Activated CD8-positive, alpha-beta T cell treated with anti-CD3 and anti-CD28 coated beads for 36 hours (primary cell): ENCODE results near the gene PDLIM3. TPM values are rescaled to one million over a fixed set of nuclear protein-coding genes. Genes with fewer than 3 reads are reported as not detected.

Source experiments
- ATAC-seq: fragments of 200-7000 bp; cut with Tn5 transposase; one replicate; pipeline ENCODE4 v1.10.0; 2021; ENCODE audit warnings: mild to moderate bottlenecking, moderate library complexity
- CTCF ChIA-PET: fragments of 350-600 bp; sonication (Branson Sonifier 250); formaldehyde crosslinking; loops from one replicate; lab custom pipeline; 2021; ENCODE audit warnings: antibody characterized with exemption; lab: Charles Lee
- POLR2A ChIA-PET: fragments of 350-600 bp; sonication (Branson Sonifier 250); formaldehyde crosslinking; loops from one replicate; lab custom pipeline; 2021; ENCODE audit warnings: antibody characterized with exemption; lab: Charles Lee
- DNase-seq: peaks from one replicate; pipeline ENCODE4 v3.0.0-alpha.2; 2020
- H3K27ac Mint-ChIP-seq: one replicate; pipeline ENCODE4 v1.8.0; 2021; ENCODE audit warnings: mild to moderate bottlenecking, mixed read lengths
- H3K27me3 Mint-ChIP-seq: one replicate; pipeline ENCODE4 v1.8.0; 2021; ENCODE audit warnings: mixed read lengths
- H3K36me3 Mint-ChIP-seq: one replicate; pipeline ENCODE4 v1.8.0; 2021; ENCODE audit warnings: low read depth, mixed read lengths
- H3K4me1 Mint-ChIP-seq: one replicate; pipeline ENCODE4 v1.8.0; 2021; ENCODE audit warnings: low read depth, mixed read lengths
- H3K4me3 Mint-ChIP-seq: one replicate; pipeline ENCODE4 v1.8.0; 2021; ENCODE audit warnings: mild to moderate bottlenecking, moderate library complexity, mixed read lengths
- H3K9me3 Mint-ChIP-seq: one replicate; pipeline ENCODE4 v1.8.0; 2021; ENCODE audit warnings: mixed read lengths
- CTCF ChIP-seq: fragments of 200-600 bp; IDR thresholded peaks from one replicate; pipeline ENCODE4 v1.8.0; 2022; ENCODE audit warnings: antibody characterized with exemption, mild to moderate bottlenecking
- intact Hi-C: fragments of 100-400 bp; cut with micrococcal nuclease; formaldehyde crosslinking; loops from one replicate; pipeline ENCODE4 v1.10.0; 2022
- total RNA-seq, 2 experiments: library from RNA; stranded (reverse); gene quantifications; one replicate each; pipeline ENCODE4 v1.2.3, GENCODE V29; 2021

Gene PDLIM3
- total RNA-seq, 2 experiments from 2014 or later: not detected

- peak; percentile 47 for DNase-seq
- no peak overlapping the region for H3K27ac Mint-ChIP-seq
- ATAC-seq: no peak
- peak overlapping the region; percentile 70 for H3K4me3 Mint-ChIP-seq
- no peaks in the 10 kb centered on the region for H3K9me3 Mint-ChIP-seq
- H3K36me3 Mint-ChIP-seq: no peaks in the 10 kb centered on the region
- intact Hi-C loops: loop anchor here (5.0 kb wide), 1 partner anchor 127 kb away; no protein-coding TSS in a partner anchor
- CTCF ChIA-PET: no interaction called here
- no peak for TF ChIP-seq CTCF
- H3K27me3 Mint-ChIP-seq: peaks cover 16% of the 10 kb centered on the region
- POLR2A ChIA-PET: no interaction called here
- H3K4me1 Mint-ChIP-seq: peaks cover 6% of the 10 kb centered on the region
Observed at GRCh38 chr4:185470501-185471195, 64.7 kb downstream of the PDLIM3 start.

GRCh38 chr4:185469580-185470154 is 65.6 kb downstream of the PDLIM3 start:
- Mint-ChIP-seq H3K4me3 (no peak overlapping the region), H3K27me3 (peaks cover 16% of the 10 kb centered on the region), H3K4me1 (peaks cover 6% of the 10 kb centered on the region), H3K27ac (no peak overlapping the region), H3K36me3 (no peaks in the 10 kb centered on the region), H3K9me3 (no peaks in the 10 kb centered on the region)
- intact Hi-C loops: loop anchor here (5.0 kb wide), 1 partner anchor 128 kb away; no protein-coding TSS in a partner anchor
- ChIA-PET CTCF (no interaction called here), POLR2A (no interaction called here)
- no peak for TF ChIP-seq CTCF
- ATAC-seq (no peak), DNase-seq (peak; percentile 2)

- Mint-ChIP-seq H3K27me3 (peaks cover 16% of the 10 kb centered on the region), H3K27ac (no peak overlapping the region), H3K36me3 (no peaks in the 10 kb centered on the region), H3K4me1 (peaks cover 6% of the 10 kb centered on the region), H3K9me3 (no peaks in the 10 kb centered on the region), H3K4me3 (no peak overlapping the region)
- ChIA-PET CTCF (interaction anchor here (1.2 kb wide), 1 partner anchor 44 kb away, joined by 3 read pairs; no protein-coding TSS in a partner anchor), POLR2A (no interaction called here)
- no peak for TF ChIP-seq CTCF
- no peak for DNase-seq
- ATAC-seq: no peak
- intact Hi-C loops: no loop called here
Observed at GRCh38 chr4:185468999-185469398, 66.3 kb downstream of the PDLIM3 start.

GRCh38 chr4:185467991-185468390 is 67.3 kb downstream of the PDLIM3 start:
- H3K27ac Mint-ChIP-seq: no peak overlapping the region
- ChIA-PET CTCF (interaction anchor here (0.8 to 1.2 kb wide), 2 partner anchors 41 to 43 kb away, joined by 3 read pairs; no protein-coding TSS in a partner anchor), POLR2A (no interaction called here)

More at GRCh38 chr4:185467991-185468390, 67.3 kb downstream of the PDLIM3 start:
- no peak overlapping the region for H3K4me3 Mint-ChIP-seq
- TF ChIP-seq CTCF: no peak
- ATAC-seq: no peak
- intact Hi-C loops: no loop called here
- no peaks in the 10 kb centered on the region for H3K9me3 Mint-ChIP-seq
- no peaks in the 10 kb centered on the region for H3K36me3 Mint-ChIP-seq
- peaks cover 13% of the 10 kb centered on the region for H3K27me3 Mint-ChIP-seq
- no peak for DNase-seq
- peaks cover 6% of the 10 kb centered on the region for H3K4me1 Mint-ChIP-seq
